Neural crest cell (in vitro differentiated cells): Measurements from ENCODE around the gene ROBO1. TPM values are rescaled to one million over a fixed set of nuclear protein-coding genes. Genes with fewer than 3 reads are reported as not detected.

ENCODE experiments used
- DNase-seq: peaks from one replicate; pipeline ENCODE4 v3.0.0; 2021; ENCODE audit warnings: low read depth, mixed read lengths, low spot score
- H3K27ac Mint-ChIP-seq: one replicate; pipeline ENCODE4 v1.8.0; 2021; ENCODE audit warnings: mild to moderate bottlenecking, mixed read lengths; ENCODE audit not compliant: unreplicated experiment
- H3K27me3 Mint-ChIP-seq: 2 replicates; pipeline ENCODE4 v1.8.0; 2021; ENCODE audit warnings: low read depth, mild to moderate bottlenecking, mixed read lengths
- H3K36me3 Mint-ChIP-seq: 2 replicates; pipeline ENCODE4 v1.8.0; 2021; ENCODE audit warnings: low read depth, mild to moderate bottlenecking, mixed read lengths
- H3K4me1 Mint-ChIP-seq: 2 replicates; pipeline ENCODE4 v1.8.0; 2021; ENCODE audit warnings: mixed read lengths
- H3K4me3 Mint-ChIP-seq: one replicate; pipeline ENCODE4 v1.8.0; 2021; ENCODE audit warnings: mild to moderate bottlenecking, mixed read lengths
- H3K9me3 Mint-ChIP-seq: 2 replicates; pipeline ENCODE4 v1.8.0; 2021; ENCODE audit warnings: mixed read lengths
- total RNA-seq: library from RNA; stranded (reverse); gene quantifications from 2 replicates; pipeline ENCODE4 v1.2.1, GENCODE V29; 2021
- TF ChIP-seq, protein P1 (sequence below): fragments of 200-600 bp; sonication (generic); conservative IDR thresholded peaks from 2 replicates; pipeline ENCODE4 v1.5.0; 2021; ENCODE audit warnings: antibody characterized with exemption, mild to moderate bottlenecking

ROBO1 gene
- total RNA-seq, 1 donor from 2014 or later, result 88.7 TPM

DNA sequence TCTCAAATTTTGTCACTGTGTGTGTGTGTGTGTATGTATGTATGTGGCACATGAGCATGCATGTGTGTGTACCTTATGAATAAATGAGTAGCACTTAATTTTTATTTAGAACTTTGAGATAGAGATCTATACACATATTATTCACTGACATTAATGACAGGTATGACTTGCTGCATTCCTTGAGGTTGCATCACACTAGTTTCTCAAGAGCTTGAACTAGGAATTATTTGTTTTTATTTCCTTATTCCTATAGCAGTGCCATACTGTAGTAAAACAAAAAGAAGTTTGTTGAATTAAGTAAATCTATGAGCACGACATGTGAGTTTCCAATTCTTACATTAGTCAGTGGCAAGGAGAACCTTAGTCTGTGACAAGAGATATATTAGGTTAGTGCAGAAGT, 943.9 kb downstream of the ROBO1 start:
- TF ChIP-seq, protein P1, sequence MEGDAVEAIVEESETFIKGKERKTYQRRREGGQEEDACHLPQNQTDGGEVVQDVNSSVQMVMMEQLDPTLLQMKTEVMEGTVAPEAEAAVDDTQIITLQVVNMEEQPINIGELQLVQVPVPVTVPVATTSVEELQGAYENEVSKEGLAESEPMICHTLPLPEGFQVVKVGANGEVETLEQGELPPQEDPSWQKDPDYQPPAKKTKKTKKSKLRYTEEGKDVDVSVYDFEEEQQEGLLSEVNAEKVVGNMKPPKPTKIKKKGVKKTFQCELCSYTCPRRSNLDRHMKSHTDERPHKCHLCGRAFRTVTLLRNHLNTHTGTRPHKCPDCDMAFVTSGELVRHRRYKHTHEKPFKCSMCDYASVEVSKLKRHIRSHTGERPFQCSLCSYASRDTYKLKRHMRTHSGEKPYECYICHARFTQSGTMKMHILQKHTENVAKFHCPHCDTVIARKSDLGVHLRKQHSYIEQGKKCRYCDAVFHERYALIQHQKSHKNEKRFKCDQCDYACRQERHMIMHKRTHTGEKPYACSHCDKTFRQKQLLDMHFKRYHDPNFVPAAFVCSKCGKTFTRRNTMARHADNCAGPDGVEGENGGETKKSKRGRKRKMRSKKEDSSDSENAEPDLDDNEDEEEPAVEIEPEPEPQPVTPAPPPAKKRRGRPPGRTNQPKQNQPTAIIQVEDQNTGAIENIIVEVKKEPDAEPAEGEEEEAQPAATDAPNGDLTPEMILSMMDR, result no peak
- H3K36me3 Mint-ChIP-seq, result peaks cover 9% of the 10 kb centered on the region
- no peaks in the 10 kb centered on the region for H3K27me3 Mint-ChIP-seq
- no peak overlapping the region for H3K27ac Mint-ChIP-seq
- no peak overlapping the region for H3K4me3 Mint-ChIP-seq
- H3K9me3 Mint-ChIP-seq, result peaks cover 3% of the 10 kb centered on the region
- DNase-seq, result no peak
- H3K4me1 Mint-ChIP-seq, result peaks cover 14% of the 10 kb centered on the region

DNA sequence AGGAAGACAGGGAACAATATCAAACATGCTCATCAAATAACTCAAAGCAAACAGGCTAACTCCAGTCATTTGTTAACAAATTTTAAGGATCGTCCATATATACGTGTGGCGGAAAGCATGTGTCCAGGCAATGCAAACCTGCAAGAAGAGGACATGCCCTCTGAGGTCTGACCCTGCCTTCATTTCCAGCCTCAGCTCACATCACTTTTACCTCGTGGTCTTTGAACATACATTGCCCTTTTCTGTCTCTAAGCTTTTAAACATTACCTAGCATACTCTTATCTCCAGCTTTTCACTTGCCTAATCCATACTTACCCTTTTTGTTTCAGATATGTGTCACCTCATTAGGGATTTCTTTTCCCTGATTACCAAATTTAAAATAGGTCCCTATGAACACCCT, 944.4 kb downstream of the ROBO1 start:
- no peak for DNase-seq
- peaks cover 10% of the 10 kb centered on the region for H3K36me3 Mint-ChIP-seq
- H3K9me3 Mint-ChIP-seq, result peaks cover 4% of the 10 kb centered on the region
- H3K4me3 Mint-ChIP-seq, result no peak overlapping the region
- peaks cover 14% of the 10 kb centered on the region for H3K4me1 Mint-ChIP-seq
- H3K27me3 Mint-ChIP-seq, result no peaks in the 10 kb centered on the region
- TF ChIP-seq, protein P1, result no peak
- H3K27ac Mint-ChIP-seq, result no peak overlapping the region

DNA sequence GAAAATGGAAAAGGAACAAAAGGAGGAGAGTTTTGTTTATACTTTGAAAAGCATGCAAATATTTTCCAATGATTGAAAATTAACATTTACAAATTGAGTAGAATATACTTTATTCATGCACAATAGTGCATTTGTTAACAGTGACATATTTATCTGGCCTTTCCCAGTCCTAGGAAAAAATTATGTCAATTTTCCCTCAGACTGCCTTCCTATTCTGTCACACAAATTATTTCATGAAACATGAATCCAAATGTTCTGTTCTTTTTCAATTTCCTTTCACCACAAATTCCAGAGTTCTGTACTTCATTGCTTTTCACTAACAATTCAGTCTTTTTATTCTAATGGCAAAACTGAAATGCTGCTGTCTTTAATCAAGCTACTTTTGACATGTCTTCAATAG, 945.1 kb downstream of the ROBO1 start:
- H3K36me3 Mint-ChIP-seq, result peaks cover 13% of the 10 kb centered on the region
- TF ChIP-seq, protein P1, result no peak

DNA sequence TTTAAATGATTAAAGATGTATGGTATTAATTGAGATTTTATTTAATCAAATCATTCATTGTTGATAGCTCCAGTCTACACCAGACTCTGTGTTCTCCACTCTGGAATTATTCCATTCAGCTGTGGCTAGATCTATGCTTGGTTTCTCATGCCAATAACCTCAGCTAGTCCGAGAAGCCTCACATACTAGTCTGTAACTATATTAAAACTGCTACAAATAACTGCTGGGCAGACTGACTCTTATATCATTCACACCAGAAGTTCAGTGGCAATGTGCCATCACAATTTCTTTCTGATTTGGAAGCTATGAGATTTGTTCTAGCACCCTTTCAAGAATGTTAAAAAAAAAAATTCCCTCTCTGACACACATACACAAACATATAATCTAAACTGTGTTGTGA, 947.3 kb downstream of the ROBO1 start:
- no peak overlapping the region for H3K27ac Mint-ChIP-seq
- peaks cover 4% of the 10 kb centered on the region for H3K9me3 Mint-ChIP-seq
- TF ChIP-seq, protein P1, result no peak
- no peak for DNase-seq
- H3K27me3 Mint-ChIP-seq, result no peaks in the 10 kb centered on the region
- H3K4me1 Mint-ChIP-seq, result peaks cover 14% of the 10 kb centered on the region
- H3K4me3 Mint-ChIP-seq, result no peak overlapping the region
- peaks cover 10% of the 10 kb centered on the region for H3K36me3 Mint-ChIP-seq

More for the DNA sequence above, 945.1 kb downstream of the ROBO1 start:
- no peak overlapping the region for H3K27ac Mint-ChIP-seq
- H3K9me3 Mint-ChIP-seq, result peaks cover 4% of the 10 kb centered on the region
- peaks cover 14% of the 10 kb centered on the region for H3K4me1 Mint-ChIP-seq
- H3K4me3 Mint-ChIP-seq, result no peak overlapping the region
- no peaks in the 10 kb centered on the region for H3K27me3 Mint-ChIP-seq
- no peak for DNase-seq

DNA sequence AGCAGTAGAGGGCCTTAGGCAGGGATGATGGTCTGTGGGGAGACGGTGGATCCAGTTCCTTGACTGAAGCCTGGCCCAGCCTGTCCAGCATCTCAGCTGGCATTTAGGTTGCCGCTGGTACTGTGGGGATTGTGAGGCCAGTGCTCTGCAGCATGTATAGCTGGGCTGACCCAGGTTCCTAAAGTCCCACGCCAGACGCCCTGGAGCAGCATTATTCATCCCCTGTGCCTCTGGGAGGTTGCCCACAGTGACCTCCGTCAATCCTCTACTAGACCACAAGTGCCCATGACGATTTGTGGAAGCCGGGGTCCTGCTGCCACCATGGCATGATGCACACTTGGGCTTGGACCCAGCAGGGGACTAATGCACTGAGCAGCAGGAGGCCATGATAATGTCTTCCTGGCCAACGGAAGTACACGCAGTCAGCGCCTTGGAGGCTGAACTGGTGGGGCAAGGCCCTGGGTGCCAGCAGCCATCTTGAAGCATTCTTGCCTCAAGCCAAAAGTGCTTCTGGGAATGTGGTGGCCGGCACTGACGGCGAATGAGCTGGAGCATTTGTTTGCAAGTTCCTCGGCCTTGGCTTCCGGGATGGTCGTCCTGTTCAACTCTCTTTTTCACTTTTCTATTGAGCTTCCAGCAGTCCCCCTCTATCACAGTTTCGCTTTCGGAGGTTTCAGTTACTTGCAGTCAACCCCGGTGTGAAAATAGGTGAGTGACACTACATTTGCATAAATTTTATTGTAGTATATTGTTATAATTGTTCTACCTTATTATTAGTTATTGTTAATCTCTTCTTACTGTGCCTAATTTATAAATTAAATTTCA, 949.4 kb downstream of the ROBO1 start:
- H3K4me1 Mint-ChIP-seq, result peaks cover 14% of the 10 kb centered on the region
- TF ChIP-seq, protein P1, result no peak
- no peaks in the 10 kb centered on the region for H3K27me3 Mint-ChIP-seq
- no peak for DNase-seq
- H3K36me3 Mint-ChIP-seq, result peaks cover 10% of the 10 kb centered on the region
- H3K4me3 Mint-ChIP-seq, result no peak overlapping the region
- no peak overlapping the region for H3K27ac Mint-ChIP-seq
- peaks cover 4% of the 10 kb centered on the region for H3K9me3 Mint-ChIP-seq
